OCI-LY1 (cell line): ENCODE data around the gene ADAMTS10.
"Not testable (repeated sequence)": the region's sequence is repeated elsewhere in the genome, so short reads cannot be mapped to it uniquely, and the experiment has no call there.

ENCODE experiments used
- H2AFZ ChIP-seq: fragments of 200-600 bp; sonication (generic), shearing (Covaris generic); 2 replicates; pipeline ENCODE4 v1.6.0; 2014; ENCODE audit warnings: antibody characterized with exemption, mild to moderate bottlenecking, low read length
- H3F3A ChIP-seq: fragments of 200-600 bp; sonication (generic), shearing (Covaris generic); 2 replicates; pipeline ENCODE4 v1.6.0; 2014; ENCODE audit warnings: mild to moderate bottlenecking, antibody characterized with exemption, low read length, moderate library complexity; ENCODE audit not compliant: insufficient read depth
- H3K27ac ChIP-seq: fragments of 200-600 bp; sonication (generic); 2 replicates; pipeline ENCODE4 v1.5.1; 2014; ENCODE audit warnings: low read length, mixed run types, mild to moderate bottlenecking, low read depth; ENCODE audit not compliant: poor library complexity, severe bottlenecking
- H3K27me3 ChIP-seq: fragments of 200-600 bp; sonication (generic); 2 replicates; pipeline ENCODE4 v1.6.0; 2014; ENCODE audit warnings: antibody characterized with exemption, mild to moderate bottlenecking, low read length, moderate library complexity; ENCODE audit not compliant: insufficient read depth
- H3K36me3 ChIP-seq: fragments of 200-600 bp; sonication (generic); 2 replicates; pipeline ENCODE4 v1.6.1; 2014; ENCODE audit warnings: mild to moderate bottlenecking, antibody characterized with exemption, low read length, moderate library complexity, mixed read lengths; ENCODE audit not compliant: insufficient read depth
- H3K4me1 ChIP-seq: fragments of 200-600 bp; sonication (generic); 2 replicates; pipeline ENCODE4 v1.5.1; 2014; ENCODE audit warnings: mild to moderate bottlenecking, low read length, moderate library complexity; ENCODE audit not compliant: insufficient read depth, severe bottlenecking
- H3K4me2 ChIP-seq: fragments of 200-600 bp; sonication (generic), shearing (Covaris generic); 2 replicates; pipeline ENCODE4 v1.6.1; 2014; ENCODE audit warnings: low read length
- H3K4me3 ChIP-seq: fragments of 200-600 bp; sonication (generic); 2 replicates; pipeline ENCODE4 v1.5.1; 2014; ENCODE audit warnings: low read length, low read depth, mild to moderate bottlenecking, mixed read lengths; ENCODE audit not compliant: poor library complexity, severe bottlenecking
- H3K79me2 ChIP-seq: fragments of 200-600 bp; shearing (Covaris generic); 2 replicates; pipeline ENCODE4 v1.6.1; 2016; ENCODE audit warnings: mixed run types, low read length, mixed read lengths; ENCODE audit not compliant: insufficient read depth
- H3K9ac ChIP-seq: fragments of 200-600 bp; sonication (generic), shearing (Covaris generic); 2 replicates; pipeline ENCODE4 v1.6.1; 2014; ENCODE audit warnings: mild to moderate bottlenecking, low read length, mixed read lengths
- H3K9me2 ChIP-seq: fragments of 200-600 bp; sonication (generic), shearing (Covaris generic); 2 replicates; pipeline ENCODE4 v1.6.1; 2014; ENCODE audit warnings: low read depth, mild to moderate bottlenecking, low read length, mixed read lengths
- H3K9me3 ChIP-seq: fragments of 200-600 bp; shearing (Covaris generic); 2 replicates; pipeline ENCODE4 v1.6.1; 2014; ENCODE audit warnings: low read length, mixed read lengths
- H4K20me1 ChIP-seq: fragments of 200-600 bp; sonication (generic), shearing (Covaris generic); 2 replicates; pipeline ENCODE4 v1.6.0; 2016; ENCODE audit warnings: mild to moderate bottlenecking, low read length; ENCODE audit not compliant: insufficient read depth
- EZH2 ChIP-seq: fragments of 200-600 bp; sonication (generic), shearing (Covaris generic); IDR thresholded peaks from 2 replicates; pipeline ENCODE4 v1.8.0; 2017; ENCODE audit warnings: borderline replicate concordance, mixed run types, mild to moderate bottlenecking, antibody characterized with exemption, low read length, moderate library complexity, mixed read lengths
- TF ChIP-seq, protein P1 (sequence below): fragments of 200-600 bp; sonication (generic), shearing (Covaris generic); IDR thresholded peaks from 2 replicates; pipeline ENCODE4 v1.5.1; 2017; ENCODE audit warnings: mild to moderate bottlenecking, antibody characterized with exemption, low read length, moderate library complexity, mixed read lengths

The ADAMTS10 gene

GRCh38 chr19:8575467-8575997, 35.0 kb downstream of the ADAMTS10 start:
- Histone ChIP-seq H3K4me3 (no peak overlapping the region), H3K4me1 (no peaks in the 10 kb centered on the region), H3K4me2 (no peak overlapping the region), H3K9ac (no peak overlapping the region), H3K27me3 (peaks cover 4% of the 10 kb centered on the region; the same call in 1 of the 2 replicates), H3K9me3 (no peaks in the 10 kb centered on the region), H3K27ac (no peak overlapping the region), H3K79me2 (no peaks in the 10 kb centered on the region), H2AFZ (no peak overlapping the region), H3K9me2 (no peaks in the 10 kb centered on the region), H3F3A (no peaks in the 10 kb centered on the region), H4K20me1 (no peaks in the 10 kb centered on the region), H3K36me3 (no peaks in the 10 kb centered on the region)
- TF ChIP-seq EZH2: no peak
- TF ChIP-seq, protein P1, sequence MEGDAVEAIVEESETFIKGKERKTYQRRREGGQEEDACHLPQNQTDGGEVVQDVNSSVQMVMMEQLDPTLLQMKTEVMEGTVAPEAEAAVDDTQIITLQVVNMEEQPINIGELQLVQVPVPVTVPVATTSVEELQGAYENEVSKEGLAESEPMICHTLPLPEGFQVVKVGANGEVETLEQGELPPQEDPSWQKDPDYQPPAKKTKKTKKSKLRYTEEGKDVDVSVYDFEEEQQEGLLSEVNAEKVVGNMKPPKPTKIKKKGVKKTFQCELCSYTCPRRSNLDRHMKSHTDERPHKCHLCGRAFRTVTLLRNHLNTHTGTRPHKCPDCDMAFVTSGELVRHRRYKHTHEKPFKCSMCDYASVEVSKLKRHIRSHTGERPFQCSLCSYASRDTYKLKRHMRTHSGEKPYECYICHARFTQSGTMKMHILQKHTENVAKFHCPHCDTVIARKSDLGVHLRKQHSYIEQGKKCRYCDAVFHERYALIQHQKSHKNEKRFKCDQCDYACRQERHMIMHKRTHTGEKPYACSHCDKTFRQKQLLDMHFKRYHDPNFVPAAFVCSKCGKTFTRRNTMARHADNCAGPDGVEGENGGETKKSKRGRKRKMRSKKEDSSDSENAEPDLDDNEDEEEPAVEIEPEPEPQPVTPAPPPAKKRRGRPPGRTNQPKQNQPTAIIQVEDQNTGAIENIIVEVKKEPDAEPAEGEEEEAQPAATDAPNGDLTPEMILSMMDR: no peak

DNA sequence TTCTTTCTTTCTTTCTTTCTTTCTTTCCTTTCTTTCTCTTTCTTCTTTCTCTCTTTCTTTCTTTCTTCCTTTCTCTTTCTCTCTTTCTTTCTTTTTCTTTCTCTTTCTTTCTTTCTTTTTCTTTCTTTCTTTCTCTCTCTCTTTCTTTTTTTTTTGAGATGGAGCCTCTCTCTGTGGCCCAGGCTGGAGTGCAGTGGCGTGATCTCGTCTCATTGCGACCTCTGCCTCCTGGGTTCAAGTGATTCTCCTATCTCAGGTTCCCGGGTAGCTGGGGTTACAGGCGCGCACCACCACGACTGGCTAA, 35.9 kb downstream of the ADAMTS10 start:
- not testable (repeated sequence) for H3K9me2 ChIP-seq, H3K4me2 ChIP-seq, H3K27me3 ChIP-seq, H3K9me3 ChIP-seq, H3K9ac ChIP-seq, H3K79me2 ChIP-seq, H3K36me3 ChIP-seq, H3F3A ChIP-seq, H4K20me1 ChIP-seq, H2AFZ ChIP-seq, H3K4me1 ChIP-seq, H3K27ac ChIP-seq, H3K4me3 ChIP-seq

DNA sequence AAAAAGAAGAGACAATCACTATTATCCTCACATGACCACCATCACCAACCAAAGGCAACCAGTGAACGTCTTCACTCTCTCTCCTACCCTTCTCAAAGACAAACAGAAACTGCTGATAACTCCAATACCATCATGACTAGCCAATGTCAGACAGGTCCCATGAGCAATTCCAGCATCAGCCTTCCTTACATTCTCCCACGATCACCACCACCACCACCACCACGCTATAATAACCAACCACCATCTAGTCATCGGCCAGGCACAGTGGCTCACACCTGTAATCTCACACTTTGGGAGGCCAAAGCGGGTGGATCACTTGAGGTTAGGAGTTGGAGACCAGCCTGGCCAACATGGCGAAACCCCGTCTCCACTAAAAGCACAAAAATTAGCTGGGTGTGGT, 37.2 kb downstream of the ADAMTS10 start:
- Histone ChIP-seq H3K27me3 (peaks cover 4% of the 10 kb centered on the region; the same call in 1 of the 2 replicates), H3F3A (no peaks in the 10 kb centered on the region), H2AFZ (no peak overlapping the region), H3K27ac (no peak overlapping the region), H3K9ac (no peak overlapping the region), H3K4me2 (no peak overlapping the region), H3K4me3 (no peak overlapping the region), H3K9me2 (no peaks in the 10 kb centered on the region), H3K36me3 (no peaks in the 10 kb centered on the region), H3K4me1 (no peaks in the 10 kb centered on the region), H3K79me2 (no peaks in the 10 kb centered on the region), H3K9me3 (no peaks in the 10 kb centered on the region), H4K20me1 (no peaks in the 10 kb centered on the region)
- TF ChIP-seq EZH2: no peak
- TF ChIP-seq, protein P1: no peak

GRCh38 chr19:8571006-8571411, 39.5 kb downstream of the ADAMTS10 start:
- H3K79me2 ChIP-seq: no peaks in the 10 kb centered on the region
- H3K9me2 ChIP-seq: no peaks in the 10 kb centered on the region
- no peak overlapping the region for H3K4me2 ChIP-seq
- H4K20me1 ChIP-seq: no peaks in the 10 kb centered on the region
- H3K27ac ChIP-seq: no peak overlapping the region
- H3K9me3 ChIP-seq: no peaks in the 10 kb centered on the region
- no peaks in the 10 kb centered on the region for H3K4me1 ChIP-seq
- TF ChIP-seq EZH2: no peak
- TF ChIP-seq, protein P1: no peak
- H3K9ac ChIP-seq: no peak overlapping the region
- H3K27me3 ChIP-seq: peaks cover 4% of the 10 kb centered on the region; the same call in 1 of the 2 replicates
- no peaks in the 10 kb centered on the region for H3K36me3 ChIP-seq
- no peak overlapping the region for H3K4me3 ChIP-seq
- no peaks in the 10 kb centered on the region for H3F3A ChIP-seq
- no peak overlapping the region for H2AFZ ChIP-seq
